B cell (primary cell): ENCODE data around the gene PCSK6. TPM values are rescaled to one million over a fixed set of nuclear protein-coding genes. Genes with fewer than 3 reads are reported as not detected.

Source experiments
- ATAC-seq: fragments of 200-7000 bp; cut with Tn5 transposase; one replicate; pipeline ENCODE4 v1.10.0; 2021; ENCODE audit warnings: low read depth, mild to moderate bottlenecking, moderate number of reproducible peaks, moderate library complexity
- CTCF ChIA-PET: fragments of 350-600 bp; sonication (Branson Sonifier 250); formaldehyde crosslinking; loops from one replicate; lab custom pipeline; 2021; ENCODE audit warnings: antibody characterized with exemption, inconsistent platforms; lab: Charles Lee
- POLR2A ChIA-PET: fragments of 350-600 bp; sonication (Branson Sonifier 250); formaldehyde crosslinking; loops from one replicate; lab custom pipeline; 2021; ENCODE audit warnings: antibody characterized with exemption; lab: Charles Lee
- DNase-seq: peaks from one replicate; pipeline ENCODE4 v3.0.0; 2013
- H2AFZ ChIP-seq: 2 replicates; pipeline ENCODE4 v1.6.1; 2012; ENCODE audit warnings: mild to moderate bottlenecking, low read depth, low read length; ENCODE audit not compliant: insufficient read depth, poor library complexity, severe bottlenecking
- H3K27ac ChIP-seq, 2 donors: 1 replicate in 1 of 2; 2 replicates in 1 of 2; pipeline ENCODE4 v1.5.1; 2012 to 2013; ENCODE audit warnings: low read length in 2 of 2, mild to moderate bottlenecking in 2 of 2, moderate library complexity in 1 of 2
- H3K27me3 ChIP-seq, 4 experiments: fragments of 200-600 bp in 1 of 4; sonication (generic) in 1 of 4; replicated peaks in 1 of 4; 1 replicate in 2 of 4; 2 replicates in 2 of 4; pipeline versions ENCODE4 v1.6.1 to v1.7.0; 2013 to 2016; ENCODE audit warnings: low read length in 3 of 4, mild to moderate bottlenecking in 2 of 4, mixed read lengths in 1 of 4, moderate library complexity in 1 of 4; ENCODE audit not compliant: insufficient read depth in 4 of 4, control insufficient read depth in 3 of 4; ENCODE audit errors: control extremely low read depth in 1 of 4
- H3K36me3 ChIP-seq, 2 experiments: replicated peaks in 1 of 2; 1 replicate in 1 of 2; 2 replicates in 1 of 2; pipeline versions ENCODE4 v1.6.1 to v1.7.1; 2013; ENCODE audit warnings: low read length in 1 of 2; ENCODE audit not compliant: insufficient read depth in 2 of 2, control insufficient read depth in 1 of 2; ENCODE audit errors: control extremely low read depth in 1 of 2, extremely low read depth in 1 of 2
- H3K4me1 ChIP-seq, 2 donors: fragments of 200-600 bp in 1 of 2; sonication (generic) in 1 of 2; 1 replicate in 1 of 2; 2 replicates in 1 of 2; pipeline versions ENCODE4 v1.5.1 to v1.6.1; 2013 to 2017; ENCODE audit warnings: low read length in 2 of 2; ENCODE audit not compliant: control insufficient read depth in 2 of 2, insufficient read depth in 2 of 2
- H3K4me2 ChIP-seq: replicated peaks from 2 replicates; pipeline ENCODE3; 2012; ENCODE audit warnings: mild to moderate bottlenecking, low read depth, low read length; ENCODE audit not compliant: poor library complexity, severe bottlenecking
- H3K4me3 ChIP-seq, 5 experiments: fragments of 200-600 bp in 1 of 5; sonication (generic) in 1 of 5; 1 replicate in 3 of 5; 2 replicates in 2 of 5; pipeline versions ENCODE4 v1.5.1 to v1.7.0; 2011 to 2016; ENCODE audit warnings: low read length in 4 of 5, mild to moderate bottlenecking in 4 of 5, low read depth in 2 of 5, control low read depth in 1 of 5, moderate library complexity in 1 of 5; ENCODE audit not compliant: insufficient read depth in 1 of 5; ENCODE audit errors: control extremely low read depth in 1 of 5, extremely low read depth in 1 of 5
- H3K79me2 ChIP-seq: fragments of 200-600 bp; sonication (generic); one replicate; pipeline ENCODE4 v1.6.0; 2016; ENCODE audit warnings: low read length; ENCODE audit not compliant: control insufficient read depth, insufficient read depth
- H3K9ac ChIP-seq: fragments of 200-600 bp; sonication (generic); 2 replicates; pipeline ENCODE4 v1.6.1; 2017; ENCODE audit warnings: mild to moderate bottlenecking, low read length, moderate library complexity
- H3K9me3 ChIP-seq, 3 donors: one replicate each; pipeline versions ENCODE4 v1.6.1 to v1.7.1; 2013; ENCODE audit warnings: low read length in 2 of 3; ENCODE audit not compliant: control insufficient read depth in 2 of 3, insufficient read depth in 1 of 3; ENCODE audit errors: control extremely low read depth in 1 of 3
- H4K20me1 ChIP-seq: 2 replicates; pipeline ENCODE4 v1.6.0; 2012; ENCODE audit warnings: mild to moderate bottlenecking, low read length; ENCODE audit not compliant: insufficient read depth, control insufficient read depth, poor library complexity, severe bottlenecking
- H3K27ac Mint-ChIP-seq: one replicate; pipeline ENCODE4 v1.8.0; 2021; ENCODE audit warnings: mixed read lengths
- H3K27me3 Mint-ChIP-seq: one replicate; pipeline ENCODE4 v1.8.0; 2021; ENCODE audit warnings: mixed read lengths
- H3K4me1 Mint-ChIP-seq: one replicate; pipeline ENCODE4 v1.8.0; 2021; ENCODE audit warnings: mixed read lengths
- H3K4me3 Mint-ChIP-seq: one replicate; pipeline ENCODE4 v1.8.0; 2021; ENCODE audit warnings: mixed read lengths
- H3K9me3 Mint-ChIP-seq: one replicate; pipeline ENCODE4 v1.8.0; 2022; ENCODE audit warnings: mixed read lengths; ENCODE audit not compliant: insufficient read depth
- CTCF ChIP-seq: fragments of 200-600 bp; IDR thresholded peaks from one replicate; pipeline ENCODE4 v1.8.0; 2022; ENCODE audit warnings: antibody characterized with exemption, mild to moderate bottlenecking
- EZH2 ChIP-seq: IDR thresholded peaks from 2 replicates; pipeline ENCODE4 v1.6.1; 2012; ENCODE audit warnings: borderline replicate concordance, low read depth, mild to moderate bottlenecking, moderate library complexity, low read length; ENCODE audit not compliant: insufficient read depth, poor library complexity, severe bottlenecking
- WGBS: methylation state at CpG from one replicate; pipeline ENCODE4 v1.1.5; 2013; ENCODE audit warnings: missing lambda C conversion rate; ENCODE audit not compliant: insufficient coverage; 5-methylcytosine and 5-hydroxymethylcytosine counted together
- intact Hi-C: fragments of 100-400 bp; cut with micrococcal nuclease; formaldehyde crosslinking; loops from one replicate; pipeline ENCODE4 v1.10.0; 2022
- polyA plus RNA-seq: library from polyadenylated mRNA; depleted of rRNA; stranded (reverse); fragments of >200 nt; gene quantifications from 2 replicates; pipeline ENCODE4 v1.2.3, GENCODE V29; 2012
- total RNA-seq, 2 donors: library from RNA; stranded (reverse); fragments of 120-200 nt in 1 of 2; gene quantifications; 1 replicate in 1 of 2; 2 replicates in 1 of 2; pipeline versions ENCODE4 v1.2.3 to v1.2.4, GENCODE V29; 2013 to 2022

PCSK6 gene
- total and polyA plus RNA-seq, 2 donors (not counting 1 experiment from before 2014, with no cell fraction given): 0.66 to 1.6 TPM

DNA sequence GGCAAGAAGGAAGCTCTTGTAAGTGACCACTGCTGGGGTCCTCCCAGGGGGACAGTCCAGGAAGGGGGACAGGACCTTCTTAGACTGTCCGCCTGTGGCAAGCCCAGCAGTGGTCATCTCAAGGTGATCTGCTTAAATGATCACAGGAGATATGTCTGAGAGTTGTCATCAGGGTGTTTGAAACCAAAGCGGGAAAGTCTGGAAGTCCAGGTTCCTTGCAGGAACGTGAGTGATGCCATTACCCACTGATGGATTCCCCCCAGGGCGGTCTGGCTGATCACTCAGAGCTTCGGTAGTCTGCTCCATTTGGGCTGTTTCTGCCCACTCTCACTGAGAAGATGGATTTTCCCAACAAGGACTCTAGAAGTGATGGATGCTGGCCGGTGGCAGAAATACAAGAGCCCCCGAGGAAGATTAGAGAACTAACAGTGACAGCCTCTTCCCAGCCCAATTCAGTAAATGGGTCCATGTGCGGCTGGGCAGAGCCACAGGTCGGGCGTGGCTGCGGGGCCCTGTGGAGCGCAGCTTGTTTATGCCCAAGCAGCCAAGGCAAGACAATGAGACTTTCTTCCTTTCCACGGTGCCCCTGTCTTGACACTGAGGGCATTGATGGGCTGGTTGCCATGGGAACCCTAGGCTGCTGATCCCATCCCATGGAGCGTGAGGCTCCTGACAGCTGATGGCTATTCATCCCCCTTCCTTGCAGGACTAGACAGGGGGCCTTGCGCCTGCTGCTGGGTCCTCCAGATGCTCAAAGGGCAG, 9.5 kb downstream of the PCSK6 start:
- H3K27ac ChIP-seq: no peak overlapping the region
- CTCF ChIA-PET: no interaction called here

More for the DNA sequence above, 9.5 kb downstream of the PCSK6 start:
- POLR2A ChIA-PET: no interaction called here
- Mint-ChIP-seq H3K27ac (no peak overlapping the region), H3K9me3 (no peaks in the 10 kb centered on the region), H3K27me3 (peaks cover 12% of the 10 kb centered on the region), H3K4me3 (no peak overlapping the region), H3K4me1 (no peaks in the 10 kb centered on the region)
- whole genome bisulfite sequencing: 92% methylated on average over 15 of the region's 15 CpGs
- TF ChIP-seq CTCF (no peak), EZH2 (no peak)
- H3K79me2 ChIP-seq: no peaks in the 10 kb centered on the region
- H3K9me3 ChIP-seq: peaks cover 0 to 5% (median 0%) of the 10 kb centered on the region in 3 donors
- DNase-seq (no peak), ATAC-seq (no peak)
- no peaks in the 10 kb centered on the region for H4K20me1 ChIP-seq
- no peaks in the 10 kb centered on the region for H3K36me3 ChIP-seq
- no peak overlapping the region for H2AFZ ChIP-seq
- no peaks in the 10 kb centered on the region for H3K4me1 ChIP-seq
- no peak overlapping the region for H3K9ac ChIP-seq
- H3K27me3 ChIP-seq: peaks cover 0 to 3% (median 0%) of the 10 kb centered on the region in 4 experiments
- no peak overlapping the region for H3K4me3 ChIP-seq
- intact Hi-C loops: no loop called here
- no peak overlapping the region for H3K4me2 ChIP-seq
